Measurements from ENCODE around the gene WSCD2. TPM values are rescaled to one million over a fixed set of nuclear protein-coding genes. Genes with fewer than 3 reads are reported as not detected.

Gene WSCD2
- total RNA-seq, 1 donor from 2014 or later, result 1.4 TPM

DNA sequence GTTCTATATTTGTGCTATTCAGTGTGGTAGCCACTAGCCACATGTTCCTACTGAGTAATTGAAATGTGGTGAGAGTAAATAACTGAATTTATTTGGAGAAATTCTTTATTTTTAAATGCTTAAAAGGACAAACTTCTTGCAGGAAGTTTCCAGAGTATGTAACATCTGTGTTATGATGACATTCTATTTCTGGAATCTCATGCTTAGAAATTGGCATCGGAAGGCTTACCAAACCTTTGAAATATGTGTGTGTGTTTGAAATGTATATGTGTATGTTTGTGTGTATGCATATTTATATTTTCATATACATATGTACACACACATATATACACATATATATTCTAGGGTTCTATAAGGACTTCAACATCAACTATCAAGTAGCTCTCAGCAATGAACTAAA, 12.4 kb upstream of the WSCD2 start:
- no peak for DNase-seq
- TF ChIP-seq, protein P1, sequence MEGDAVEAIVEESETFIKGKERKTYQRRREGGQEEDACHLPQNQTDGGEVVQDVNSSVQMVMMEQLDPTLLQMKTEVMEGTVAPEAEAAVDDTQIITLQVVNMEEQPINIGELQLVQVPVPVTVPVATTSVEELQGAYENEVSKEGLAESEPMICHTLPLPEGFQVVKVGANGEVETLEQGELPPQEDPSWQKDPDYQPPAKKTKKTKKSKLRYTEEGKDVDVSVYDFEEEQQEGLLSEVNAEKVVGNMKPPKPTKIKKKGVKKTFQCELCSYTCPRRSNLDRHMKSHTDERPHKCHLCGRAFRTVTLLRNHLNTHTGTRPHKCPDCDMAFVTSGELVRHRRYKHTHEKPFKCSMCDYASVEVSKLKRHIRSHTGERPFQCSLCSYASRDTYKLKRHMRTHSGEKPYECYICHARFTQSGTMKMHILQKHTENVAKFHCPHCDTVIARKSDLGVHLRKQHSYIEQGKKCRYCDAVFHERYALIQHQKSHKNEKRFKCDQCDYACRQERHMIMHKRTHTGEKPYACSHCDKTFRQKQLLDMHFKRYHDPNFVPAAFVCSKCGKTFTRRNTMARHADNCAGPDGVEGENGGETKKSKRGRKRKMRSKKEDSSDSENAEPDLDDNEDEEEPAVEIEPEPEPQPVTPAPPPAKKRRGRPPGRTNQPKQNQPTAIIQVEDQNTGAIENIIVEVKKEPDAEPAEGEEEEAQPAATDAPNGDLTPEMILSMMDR (IDR thresholded peaks at IDR 0.05; ENCODE audit: partially characterized antibody, unreplicated experiment), result no peak
- H3K4me3 Mint-ChIP-seq (ENCODE audit: unreplicated experiment), result no peak overlapping the region
- H3K27me3 Mint-ChIP-seq (ENCODE audit: unreplicated experiment), result peaks cover 2% of the 10 kb centered on the region
- H3K36me3 Mint-ChIP-seq (ENCODE audit: unreplicated experiment), result peaks cover 4% of the 10 kb centered on the region
- H3K4me1 Mint-ChIP-seq (ENCODE audit: low read depth, unreplicated experiment), result peaks cover 9% of the 10 kb centered on the region
- no peaks in the 10 kb centered on the region for H3K9me3 Mint-ChIP-seq (ENCODE audit: unreplicated experiment)
- H3K27ac Mint-ChIP-seq (ENCODE audit: unreplicated experiment), result no peak overlapping the region

DNA sequence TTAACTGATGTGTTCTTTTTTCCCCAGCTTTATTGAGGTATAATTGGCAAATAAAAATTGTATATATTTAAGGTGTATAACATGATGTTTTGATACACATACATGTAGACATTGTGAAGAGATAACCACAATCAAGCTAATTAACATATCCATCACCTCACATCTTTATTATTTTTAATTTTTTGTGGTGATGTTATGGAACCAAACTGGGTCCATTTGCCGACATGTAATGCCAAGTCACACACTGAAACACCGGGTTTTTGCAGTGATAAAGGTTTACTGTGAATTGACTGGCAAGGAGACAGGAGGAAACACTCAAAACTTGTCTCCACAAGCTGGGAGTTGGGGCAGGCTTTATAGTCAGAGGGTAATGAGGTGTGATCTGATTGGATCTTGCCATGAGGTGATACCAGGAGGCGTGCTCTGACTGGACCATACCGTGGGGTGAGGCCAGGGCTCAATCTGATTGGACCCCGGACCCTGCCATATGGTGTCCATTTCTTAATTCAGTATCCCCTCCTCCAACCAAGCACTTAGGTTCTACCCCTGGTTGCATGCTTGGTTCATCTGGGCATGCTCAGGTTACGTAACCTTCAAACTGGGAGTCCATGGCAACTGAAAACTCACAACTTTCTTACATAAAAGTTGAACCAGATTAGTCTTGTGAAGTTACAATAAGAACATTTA, 11.8 kb upstream of the WSCD2 start:
- Mint-ChIP-seq H3K36me3 (ENCODE audit: unreplicated experiment) (peaks cover 4% of the 10 kb centered on the region), H3K4me1 (ENCODE audit: low read depth, unreplicated experiment) (peaks cover 9% of the 10 kb centered on the region), H3K9me3 (ENCODE audit: unreplicated experiment) (no peaks in the 10 kb centered on the region), H3K4me3 (ENCODE audit: unreplicated experiment) (no peak overlapping the region), H3K27ac (ENCODE audit: unreplicated experiment) (no peak overlapping the region), H3K27me3 (ENCODE audit: unreplicated experiment) (peaks cover 4% of the 10 kb centered on the region)
- no peak for DNase-seq
- TF ChIP-seq, protein P1 (IDR thresholded peaks at IDR 0.05; ENCODE audit: partially characterized antibody, unreplicated experiment), result no peak

DNA sequence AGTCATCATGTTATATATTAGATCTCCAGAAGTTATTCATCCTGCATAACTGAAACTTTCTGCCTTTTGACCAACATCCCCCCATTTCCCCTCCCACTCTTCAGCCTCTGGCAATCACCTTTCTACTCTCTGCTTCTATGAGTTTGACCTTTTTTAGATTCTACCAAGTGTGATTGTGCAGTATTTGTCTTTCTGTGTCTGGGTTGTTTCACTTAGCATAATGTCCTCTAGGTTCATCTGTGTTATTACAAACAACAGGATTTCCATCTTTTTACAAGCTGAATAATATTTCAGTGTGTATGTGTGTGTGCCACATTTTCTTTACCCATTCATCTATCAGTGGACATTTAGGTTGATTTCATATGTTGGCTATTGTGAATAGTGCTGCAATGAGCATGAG, 11.2 kb upstream of the WSCD2 start:
- peaks cover 9% of the 10 kb centered on the region for H3K4me1 Mint-ChIP-seq (ENCODE audit: low read depth, unreplicated experiment)

DNA sequence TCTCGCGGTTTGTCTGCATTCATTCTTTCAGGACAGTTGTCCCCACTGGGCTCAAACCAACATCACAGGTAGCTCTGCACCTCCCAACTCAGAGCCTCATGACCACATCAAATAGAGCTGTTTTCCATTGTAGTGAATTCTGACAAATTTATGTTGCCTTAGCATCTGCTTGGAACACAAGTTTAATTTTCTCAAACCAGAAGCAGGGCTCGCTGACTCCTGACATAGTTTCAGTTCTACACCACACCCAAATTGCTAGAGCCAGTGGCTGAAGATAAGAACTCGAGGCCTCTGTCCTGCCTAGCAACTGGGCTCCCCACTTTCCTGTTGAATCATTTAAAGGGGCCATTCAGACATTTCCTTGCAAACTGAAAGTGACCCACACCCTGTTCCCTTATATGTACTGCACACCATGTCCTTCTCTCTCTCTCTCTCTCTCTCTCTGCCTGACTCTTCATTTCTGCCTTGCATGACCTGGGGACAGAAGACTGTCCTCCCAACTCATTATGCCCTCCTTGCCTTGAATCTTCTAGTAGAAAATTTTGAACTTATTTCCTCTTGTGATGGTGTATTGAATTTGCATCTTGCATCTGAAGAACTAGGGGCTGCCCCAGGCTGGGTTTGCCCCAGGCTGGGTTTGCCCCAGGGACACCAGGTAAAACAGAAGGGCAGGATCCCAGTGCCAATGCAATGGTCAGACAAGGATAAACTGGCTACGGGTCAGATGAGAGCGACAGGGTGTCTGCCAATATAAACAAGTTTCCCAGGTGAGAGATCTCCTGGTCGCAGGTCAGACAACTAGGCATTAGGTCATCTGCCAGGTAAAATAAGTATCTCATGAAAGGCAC, 9.7 kb upstream of the WSCD2 start:
- Mint-ChIP-seq H3K36me3 (ENCODE audit: unreplicated experiment) (peaks cover 4% of the 10 kb centered on the region), H3K4me1 (ENCODE audit: low read depth, unreplicated experiment) (peaks cover 9% of the 10 kb centered on the region), H3K27ac (ENCODE audit: unreplicated experiment) (no peak overlapping the region), H3K4me3 (ENCODE audit: unreplicated experiment) (no peak overlapping the region), H3K9me3 (ENCODE audit: unreplicated experiment) (no peaks in the 10 kb centered on the region), H3K27me3 (ENCODE audit: unreplicated experiment) (peaks cover 2% of the 10 kb centered on the region)
- DNase-seq, result no peak
- TF ChIP-seq, protein P1 (IDR thresholded peaks at IDR 0.05; ENCODE audit: partially characterized antibody, unreplicated experiment), result no peak

More for the DNA sequence above, 11.2 kb upstream of the WSCD2 start:
- DNase-seq, result no peak
- H3K27me3 Mint-ChIP-seq (ENCODE audit: unreplicated experiment), result peaks cover 4% of the 10 kb centered on the region
- H3K36me3 Mint-ChIP-seq (ENCODE audit: unreplicated experiment), result peaks cover 4% of the 10 kb centered on the region
- no peak overlapping the region for H3K4me3 Mint-ChIP-seq (ENCODE audit: unreplicated experiment)
- H3K9me3 Mint-ChIP-seq (ENCODE audit: unreplicated experiment), result no peaks in the 10 kb centered on the region
- TF ChIP-seq, protein P1 (IDR thresholded peaks at IDR 0.05; ENCODE audit: partially characterized antibody, unreplicated experiment), result no peak
- no peak overlapping the region for H3K27ac Mint-ChIP-seq (ENCODE audit: unreplicated experiment)
